ENCODE data around the gene DOCK8.

DNA sequence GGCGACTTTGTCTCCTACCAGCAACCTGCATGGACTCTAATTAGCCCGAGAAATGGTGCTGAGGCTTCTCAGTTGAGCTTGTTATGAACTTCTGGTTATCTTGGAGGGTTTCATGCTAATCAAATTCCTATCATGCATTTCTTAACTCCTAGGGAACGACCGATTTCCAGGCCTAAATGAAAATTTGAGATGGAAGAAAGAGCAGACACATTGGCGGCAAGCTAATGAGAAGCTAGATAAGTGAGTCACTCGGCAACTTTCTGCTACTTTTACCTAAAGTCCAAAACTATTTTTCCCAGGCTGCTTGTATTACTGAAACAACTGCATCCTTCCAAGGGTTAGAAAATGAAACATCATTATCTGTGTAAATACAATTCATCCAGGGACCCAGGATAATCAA is 207.2 kb downstream of the DOCK8 start:
- TF ChIP-seq, protein P1, sequence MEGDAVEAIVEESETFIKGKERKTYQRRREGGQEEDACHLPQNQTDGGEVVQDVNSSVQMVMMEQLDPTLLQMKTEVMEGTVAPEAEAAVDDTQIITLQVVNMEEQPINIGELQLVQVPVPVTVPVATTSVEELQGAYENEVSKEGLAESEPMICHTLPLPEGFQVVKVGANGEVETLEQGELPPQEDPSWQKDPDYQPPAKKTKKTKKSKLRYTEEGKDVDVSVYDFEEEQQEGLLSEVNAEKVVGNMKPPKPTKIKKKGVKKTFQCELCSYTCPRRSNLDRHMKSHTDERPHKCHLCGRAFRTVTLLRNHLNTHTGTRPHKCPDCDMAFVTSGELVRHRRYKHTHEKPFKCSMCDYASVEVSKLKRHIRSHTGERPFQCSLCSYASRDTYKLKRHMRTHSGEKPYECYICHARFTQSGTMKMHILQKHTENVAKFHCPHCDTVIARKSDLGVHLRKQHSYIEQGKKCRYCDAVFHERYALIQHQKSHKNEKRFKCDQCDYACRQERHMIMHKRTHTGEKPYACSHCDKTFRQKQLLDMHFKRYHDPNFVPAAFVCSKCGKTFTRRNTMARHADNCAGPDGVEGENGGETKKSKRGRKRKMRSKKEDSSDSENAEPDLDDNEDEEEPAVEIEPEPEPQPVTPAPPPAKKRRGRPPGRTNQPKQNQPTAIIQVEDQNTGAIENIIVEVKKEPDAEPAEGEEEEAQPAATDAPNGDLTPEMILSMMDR (IDR thresholded peaks at IDR 0.05) = no peak
- no peak for TF ChIP-seq POLR2A (IDR thresholded peaks at IDR 0.05)

Measured in uterus (tissue), 2 donors.